OCI-LY7 (cell line): ENCODE results near the gene COL24A1. TPM values are rescaled to one million over a fixed set of nuclear protein-coding genes. Genes with fewer than 3 reads are reported as not detected.
"Not testable (repeated sequence)": the region's sequence is repeated elsewhere in the genome, so short reads cannot be mapped to it uniquely, and the experiment has no call there.

Source experiments
- BruUV-seq: library from RNA; stranded (reverse); fragments of 400-500 nt; replicated peaks from 2 replicates; lab custom pipeline; 2021; lab: Mats Ljungman, UMichigan
- CTCF ChIA-PET: fragments of 300-600 bp; sonication (Branson Sonifier 250); formaldehyde crosslinking; loops from one replicate; lab custom pipeline; 2022; ENCODE audit warnings: antibody characterized with exemption; ENCODE audit not compliant: unreplicated experiment; lab: Charles Lee
- POLR2A ChIA-PET: fragments of 300-600 bp; sonication (Branson Sonifier 250); formaldehyde crosslinking; loops from one replicate; lab custom pipeline; 2022; ENCODE audit warnings: antibody characterized with exemption; lab: Charles Lee
- DNase-seq: peaks from one replicate; pipeline ENCODE4 v3.0.0-alpha.2; 2015; ENCODE audit warnings: low spot score
- H2AFZ ChIP-seq: fragments of 200-600 bp; sonication (generic), shearing (Covaris generic); 2 replicates; pipeline ENCODE4 v1.6.1; 2014; ENCODE audit warnings: mild to moderate bottlenecking, antibody characterized with exemption, low read length, moderate library complexity
- H3K27ac ChIP-seq: fragments of 200-600 bp; sonication (generic); 2 replicates; pipeline ENCODE4 v1.5.1; 2014; ENCODE audit warnings: mixed run types, low read depth, mild to moderate bottlenecking, moderate library complexity, low read length, inconsistent platforms; ENCODE audit not compliant: poor library complexity, severe bottlenecking
- H3K36me3 ChIP-seq: fragments of 200-600 bp; sonication (generic); 2 replicates; pipeline ENCODE4 v1.6.1; 2014; ENCODE audit warnings: mild to moderate bottlenecking, antibody characterized with exemption, low read length, moderate library complexity, mixed read lengths; ENCODE audit not compliant: insufficient read depth
- H3K4me1 ChIP-seq: fragments of 200-600 bp; sonication (generic); 2 replicates; pipeline ENCODE4 v1.5.1; 2014; ENCODE audit warnings: mild to moderate bottlenecking, low read length; ENCODE audit not compliant: insufficient read depth, poor library complexity, severe bottlenecking
- H3K4me2 ChIP-seq: fragments of 200-600 bp; sonication (generic); 2 replicates; pipeline ENCODE4 v1.6.1; 2014; ENCODE audit warnings: mild to moderate bottlenecking, low read length
- H3K4me3 ChIP-seq: fragments of 200-600 bp; sonication (generic); 2 replicates; pipeline ENCODE4 v1.5.1; 2014; ENCODE audit warnings: mild to moderate bottlenecking, low read depth, low read length; ENCODE audit not compliant: poor library complexity, severe bottlenecking
- H3K79me2 ChIP-seq: fragments of 200-600 bp; sonication (generic); 2 replicates; pipeline ENCODE4 v1.6.1; 2016; ENCODE audit warnings: low read depth, mild to moderate bottlenecking, low read length, moderate library complexity, mixed read lengths; ENCODE audit not compliant: insufficient read depth
- H3K9me2 ChIP-seq: fragments of 200-600 bp; sonication (generic); 2 replicates; pipeline ENCODE4 v1.6.1; 2016; ENCODE audit warnings: mild to moderate bottlenecking, low read length, mixed read lengths; ENCODE audit not compliant: insufficient read depth
- H3K9me3 ChIP-seq: fragments of 200-600 bp; sonication (generic); 2 replicates; pipeline ENCODE4 v1.6.1; 2014; ENCODE audit warnings: mild to moderate bottlenecking, mixed run types, low read length, mixed read lengths
- H4K20me1 ChIP-seq: fragments of 200-600 bp; sonication (generic); 2 replicates; pipeline ENCODE4 v1.6.1; 2014; ENCODE audit warnings: mild to moderate bottlenecking, antibody characterized with exemption, low read length, moderate library complexity, mixed read lengths; ENCODE audit not compliant: insufficient read depth
- EZH2phosphoT487 ChIP-seq: fragments of 200-600 bp; sonication (generic); IDR thresholded peaks from 2 replicates; pipeline ENCODE4 v1.6.1; 2018; ENCODE audit warnings: low read depth, borderline replicate concordance, mild to moderate bottlenecking, mixed run types, antibody characterized with exemption, low read length, moderate library complexity, mixed read lengths
- intact Hi-C: fragments of 100-400 bp; cut with micrococcal nuclease; formaldehyde crosslinking; loops from one replicate; pipeline ENCODE4 v1.10.0; 2022; ENCODE audit not compliant: unreplicated experiment
- total RNA-seq, 2 experiments: library from RNA; depleted of rRNA in 1 of 2; stranded (reverse); fragments of >200 nt in 1 of 2; shearing (Covaris generic) in 1 of 2; gene quantifications; 2 replicates each; pipeline ENCODE4 v1.2.3, GENCODE V29; 2014 to 2022
- TF ChIP-seq, protein P1 (sequence below): fragments of 200-600 bp; sonication (generic); conservative IDR thresholded peaks from 2 replicates; pipeline ENCODE4 v1.5.1; 2014; ENCODE audit warnings: mild to moderate bottlenecking, antibody characterized with exemption, low read length, moderate library complexity, mixed read lengths

COL24A1 gene
- total RNA-seq, 2 experiments from 2014 or later = 0.06 to 0.23 TPM

DNA sequence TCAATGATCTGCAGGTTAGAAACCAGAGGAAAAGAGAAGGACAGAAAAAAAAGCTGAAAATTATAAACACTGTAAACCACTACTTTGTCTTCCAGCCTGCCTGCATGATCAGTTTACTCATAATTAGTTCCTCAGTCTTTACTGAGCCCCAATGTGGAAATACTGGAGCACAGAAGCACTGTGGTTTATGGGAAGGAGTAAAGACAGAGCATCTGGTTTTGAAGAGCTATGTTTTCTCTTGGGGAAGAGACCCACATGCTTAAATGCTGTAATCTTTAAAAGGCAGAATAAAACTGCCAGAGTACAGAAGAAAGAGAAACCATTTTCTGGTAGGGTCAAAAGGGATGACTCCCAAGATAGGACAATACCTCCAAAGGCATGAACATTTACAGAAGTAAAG lies 289.4 kb downstream of the COL24A1 start:
- no peaks in the 10 kb centered on the region for H3K79me2 ChIP-seq
- TF ChIP-seq, protein P1, sequence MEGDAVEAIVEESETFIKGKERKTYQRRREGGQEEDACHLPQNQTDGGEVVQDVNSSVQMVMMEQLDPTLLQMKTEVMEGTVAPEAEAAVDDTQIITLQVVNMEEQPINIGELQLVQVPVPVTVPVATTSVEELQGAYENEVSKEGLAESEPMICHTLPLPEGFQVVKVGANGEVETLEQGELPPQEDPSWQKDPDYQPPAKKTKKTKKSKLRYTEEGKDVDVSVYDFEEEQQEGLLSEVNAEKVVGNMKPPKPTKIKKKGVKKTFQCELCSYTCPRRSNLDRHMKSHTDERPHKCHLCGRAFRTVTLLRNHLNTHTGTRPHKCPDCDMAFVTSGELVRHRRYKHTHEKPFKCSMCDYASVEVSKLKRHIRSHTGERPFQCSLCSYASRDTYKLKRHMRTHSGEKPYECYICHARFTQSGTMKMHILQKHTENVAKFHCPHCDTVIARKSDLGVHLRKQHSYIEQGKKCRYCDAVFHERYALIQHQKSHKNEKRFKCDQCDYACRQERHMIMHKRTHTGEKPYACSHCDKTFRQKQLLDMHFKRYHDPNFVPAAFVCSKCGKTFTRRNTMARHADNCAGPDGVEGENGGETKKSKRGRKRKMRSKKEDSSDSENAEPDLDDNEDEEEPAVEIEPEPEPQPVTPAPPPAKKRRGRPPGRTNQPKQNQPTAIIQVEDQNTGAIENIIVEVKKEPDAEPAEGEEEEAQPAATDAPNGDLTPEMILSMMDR = no peak
- no peak for TF ChIP-seq EZH2phosphoT487
- no peaks in the 10 kb centered on the region for H3K9me2 ChIP-seq
- POLR2A ChIA-PET = interaction anchor here (0.7 kb wide), 1 partner anchor 1040 kb away, joined by 3 read pairs; no protein-coding TSS in a partner anchor
- H3K4me1 ChIP-seq = no peaks in the 10 kb centered on the region
- no peak overlapping the region for H3K4me2 ChIP-seq
- BruUV-seq = no TSS peak
- no peaks in the 10 kb centered on the region for H4K20me1 ChIP-seq
- no peak overlapping the region for H2AFZ ChIP-seq
- no peak for DNase-seq
- no peak overlapping the region for H3K27ac ChIP-seq
- CTCF ChIA-PET = no interaction called here
- H3K36me3 ChIP-seq = no peaks in the 10 kb centered on the region
- intact Hi-C loops = no loop called here
- H3K4me3 ChIP-seq = no peak overlapping the region
- no peaks in the 10 kb centered on the region for H3K9me3 ChIP-seq

DNA sequence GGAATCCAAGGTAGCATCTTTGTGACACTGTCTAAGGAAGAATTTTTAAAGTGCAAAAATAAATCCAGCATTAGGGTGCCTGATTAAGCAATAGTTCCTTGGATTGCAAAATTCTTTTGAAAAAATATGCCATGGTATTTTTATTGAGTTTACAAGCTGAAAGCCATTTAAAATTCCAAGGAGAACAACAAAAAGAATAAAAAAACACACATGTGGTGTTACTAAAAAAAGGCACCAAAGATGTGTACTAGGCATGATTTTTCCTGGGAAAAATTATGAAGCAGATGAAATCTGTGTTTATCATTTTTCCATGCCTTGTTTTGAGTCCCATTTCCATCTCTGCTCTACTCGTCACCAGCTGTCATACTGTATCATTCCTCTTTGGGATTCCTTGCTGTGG lies 291.4 kb downstream of the COL24A1 start:
- no TSS peak for BruUV-seq
- Histone ChIP-seq H4K20me1 (no peaks in the 10 kb centered on the region), H3K4me3 (no peak overlapping the region), H3K4me2 (no peak overlapping the region), H3K9me2 (no peaks in the 10 kb centered on the region), H3K27ac (no peak overlapping the region), H3K79me2 (no peaks in the 10 kb centered on the region), H3K4me1 (no peaks in the 10 kb centered on the region), H3K36me3 (no peaks in the 10 kb centered on the region), H3K9me3 (no peaks in the 10 kb centered on the region), H2AFZ (no peak overlapping the region)
- ChIA-PET CTCF (no interaction called here), POLR2A (no interaction called here)
- DNase-seq = no peak
- intact Hi-C loops = no loop called here
- TF ChIP-seq, protein P1 = no peak
- TF ChIP-seq EZH2phosphoT487 = no peak

DNA sequence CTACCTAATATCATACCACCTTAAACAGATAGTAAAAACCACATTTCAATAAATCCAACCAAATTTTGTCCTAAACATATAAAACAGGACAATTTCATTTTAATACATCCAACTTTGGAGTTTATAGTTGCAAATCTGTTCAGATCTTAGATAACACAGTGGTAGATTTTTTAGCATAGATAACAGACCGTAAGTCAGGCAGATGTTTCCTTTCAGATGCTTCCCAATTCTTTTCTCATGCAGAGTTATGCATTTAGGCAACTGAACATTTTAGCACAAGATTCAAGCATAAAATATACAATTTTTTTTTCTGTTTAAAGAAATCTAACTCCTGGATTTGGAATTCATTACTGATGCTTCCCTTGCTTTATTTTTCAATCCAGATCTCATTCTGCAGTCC lies 291.8 kb downstream of the COL24A1 start:
- no peak for DNase-seq
- no peak overlapping the region for H3K4me3 ChIP-seq
- no peak overlapping the region for H2AFZ ChIP-seq
- no TSS peak for BruUV-seq
- no peak overlapping the region for H3K4me2 ChIP-seq
- H3K27ac ChIP-seq = no peak overlapping the region
- TF ChIP-seq, protein P1 = no peak
- no peak for TF ChIP-seq EZH2phosphoT487
- no peaks in the 10 kb centered on the region for H3K79me2 ChIP-seq
- ChIA-PET POLR2A (no interaction called here), CTCF (no interaction called here)
- H3K4me1 ChIP-seq = no peaks in the 10 kb centered on the region
- no peaks in the 10 kb centered on the region for H3K36me3 ChIP-seq
- H3K9me3 ChIP-seq = no peaks in the 10 kb centered on the region
- H4K20me1 ChIP-seq = no peaks in the 10 kb centered on the region
- H3K9me2 ChIP-seq = no peaks in the 10 kb centered on the region
- intact Hi-C loops = no loop called here

DNA sequence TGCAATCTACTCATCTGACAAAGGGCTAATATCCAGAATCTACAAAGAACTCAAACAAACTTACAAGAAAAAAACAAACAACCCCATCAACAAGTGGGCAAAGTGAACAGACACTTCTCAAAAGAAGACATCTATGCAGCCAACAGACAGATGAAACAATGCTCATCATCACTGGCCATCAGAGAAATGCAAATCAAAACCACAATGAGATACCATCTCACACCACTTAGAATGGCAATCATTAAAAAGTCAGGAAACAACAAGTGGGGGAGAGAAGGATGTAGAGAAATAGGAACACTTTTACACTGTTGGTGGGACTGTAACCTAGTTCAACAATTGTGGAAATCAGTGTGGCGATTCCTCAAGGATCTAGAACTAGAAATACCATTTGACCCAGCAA lies 292.9 kb downstream of the COL24A1 start:
- H3K4me2 ChIP-seq, H3K36me3 ChIP-seq, H4K20me1 ChIP-seq, H3K9me3 ChIP-seq, DNase-seq, H3K79me2 ChIP-seq, CTCF ChIA-PET, intact Hi-C loops, H3K4me3 ChIP-seq, H2AFZ ChIP-seq, H3K4me1 ChIP-seq, BruUV-seq, H3K9me2 ChIP-seq, H3K27ac ChIP-seq, POLR2A ChIA-PET: not testable (repeated sequence)
